ENCODE results near the gene NETO2. TPM values are rescaled to one million over a fixed set of nuclear protein-coding genes. Genes with fewer than 3 reads are reported as not detected.
A peak's percentile ranks its signal among the peaks of the same experiment; 100 is the strongest.
"Not testable (repeated sequence)": the region's sequence is repeated elsewhere in the genome, so short reads cannot be mapped to it uniquely, and the experiment has no call there.

The NETO2 gene
- total and polyA plus RNA-seq, 2 donors from 2014 or later, result 1.4 to 4.8 TPM

- Histone ChIP-seq H3K27me3 (ENCODE audit: control insufficient read depth, insufficient read depth, low read length) (no peaks in the 10 kb centered on the region), H3K9me3 (ENCODE audit: control insufficient read depth in 2 of 3, insufficient read depth in 1 of 3, low read length in 3 of 3) (no peaks in the 10 kb centered on the region), H3K4me3 (ENCODE audit: low read length in 3 of 3) (no peak overlapping the region), H3K27ac (ENCODE audit: low read depth in 2 of 2, low read length in 2 of 2) (no peak overlapping the region), H3K9ac (ENCODE audit: low read length in 3 of 3) (no peak overlapping the region), H3K4me1 (ENCODE audit: control insufficient read depth in 2 of 3, insufficient read depth in 2 of 3, low read depth in 1 of 3, low read length in 3 of 3) (no peaks in the 10 kb centered on the region), H3K36me3 (ENCODE audit: control insufficient read depth in 2 of 3, insufficient read depth in 3 of 3, low read length in 3 of 3) (no peaks in the 10 kb centered on the region)
- DNase-seq, result peak in 2 of 5 donors; percentile 11 to 15
- no peak for FAIRE-seq
- TF ChIP-seq, protein P1, sequence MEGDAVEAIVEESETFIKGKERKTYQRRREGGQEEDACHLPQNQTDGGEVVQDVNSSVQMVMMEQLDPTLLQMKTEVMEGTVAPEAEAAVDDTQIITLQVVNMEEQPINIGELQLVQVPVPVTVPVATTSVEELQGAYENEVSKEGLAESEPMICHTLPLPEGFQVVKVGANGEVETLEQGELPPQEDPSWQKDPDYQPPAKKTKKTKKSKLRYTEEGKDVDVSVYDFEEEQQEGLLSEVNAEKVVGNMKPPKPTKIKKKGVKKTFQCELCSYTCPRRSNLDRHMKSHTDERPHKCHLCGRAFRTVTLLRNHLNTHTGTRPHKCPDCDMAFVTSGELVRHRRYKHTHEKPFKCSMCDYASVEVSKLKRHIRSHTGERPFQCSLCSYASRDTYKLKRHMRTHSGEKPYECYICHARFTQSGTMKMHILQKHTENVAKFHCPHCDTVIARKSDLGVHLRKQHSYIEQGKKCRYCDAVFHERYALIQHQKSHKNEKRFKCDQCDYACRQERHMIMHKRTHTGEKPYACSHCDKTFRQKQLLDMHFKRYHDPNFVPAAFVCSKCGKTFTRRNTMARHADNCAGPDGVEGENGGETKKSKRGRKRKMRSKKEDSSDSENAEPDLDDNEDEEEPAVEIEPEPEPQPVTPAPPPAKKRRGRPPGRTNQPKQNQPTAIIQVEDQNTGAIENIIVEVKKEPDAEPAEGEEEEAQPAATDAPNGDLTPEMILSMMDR (IDR thresholded peaks at IDR 0.05; ENCODE audit: borderline replicate concordance, extremely low read depth, insufficient read depth), result no peak
- intact Hi-C loops (cut with DNase I), result no loop called here
Measured at GRCh38 chr16:47058295-47059086, 85.3 kb downstream of the NETO2 start.

DNA sequence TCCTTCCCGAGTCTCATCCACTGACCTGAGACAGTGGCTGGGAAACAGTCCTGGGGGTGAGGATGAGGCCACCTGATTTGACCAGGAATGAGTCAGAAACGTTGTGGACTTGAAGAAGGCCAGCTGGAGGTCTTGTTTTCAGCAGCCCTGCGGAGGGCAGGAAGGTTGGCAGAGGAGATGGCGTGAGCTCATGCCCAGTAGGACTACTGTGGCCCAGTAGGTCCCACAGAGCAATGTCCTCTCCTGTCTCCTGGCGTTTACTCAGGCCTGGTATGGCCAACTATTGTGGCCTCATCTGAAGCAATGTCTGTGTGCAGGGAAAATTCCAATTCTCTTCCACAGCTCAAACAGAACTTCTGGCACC, 86.1 kb downstream of the NETO2 start:
- H3K27ac ChIP-seq (ENCODE audit: low read depth in 2 of 2, low read length in 2 of 2), result no peak overlapping the region
- H3K4me3 ChIP-seq (ENCODE audit: low read length in 3 of 3), result no peak overlapping the region
- no peak overlapping the region for H3K9ac ChIP-seq (ENCODE audit: low read length in 3 of 3)
- no peaks in the 10 kb centered on the region for H3K4me1 ChIP-seq (ENCODE audit: control insufficient read depth in 2 of 3, insufficient read depth in 2 of 3, low read depth in 1 of 3, low read length in 3 of 3)
- TF ChIP-seq, protein P1 (IDR thresholded peaks at IDR 0.05; ENCODE audit: borderline replicate concordance, extremely low read depth, insufficient read depth), result no peak
- intact Hi-C loops (cut with DNase I), result no loop called here
- H3K9me3 ChIP-seq (ENCODE audit: control insufficient read depth in 2 of 3, insufficient read depth in 1 of 3, low read length in 3 of 3), result no peaks in the 10 kb centered on the region
- no peaks in the 10 kb centered on the region for H3K36me3 ChIP-seq (ENCODE audit: control insufficient read depth in 2 of 3, insufficient read depth in 3 of 3, low read length in 3 of 3)
- DNase-seq (peak in 2 of 5 donors; percentile 8 to 9), FAIRE-seq (no peak)
- no peaks in the 10 kb centered on the region for H3K27me3 ChIP-seq (ENCODE audit: control insufficient read depth, insufficient read depth, low read length)

- Histone ChIP-seq H3K27ac (ENCODE audit: low read depth in 2 of 2, low read length in 2 of 2) (no peak overlapping the region), H3K4me1 (ENCODE audit: control insufficient read depth in 2 of 3, insufficient read depth in 2 of 3, low read depth in 1 of 3, low read length in 3 of 3) (no peaks in the 10 kb centered on the region), H3K9me3 (ENCODE audit: control insufficient read depth in 2 of 3, insufficient read depth in 1 of 3, low read length in 3 of 3) (no peaks in the 10 kb centered on the region), H3K36me3 (ENCODE audit: control insufficient read depth in 2 of 3, insufficient read depth in 3 of 3, low read length in 3 of 3) (no peaks in the 10 kb centered on the region), H3K4me3 (ENCODE audit: low read length in 3 of 3) (no peak overlapping the region), H3K27me3 (ENCODE audit: control insufficient read depth, insufficient read depth, low read length) (no peaks in the 10 kb centered on the region), H3K9ac (ENCODE audit: low read length in 3 of 3) (no peak overlapping the region)
- intact Hi-C loops (cut with DNase I), result no loop called here
- TF ChIP-seq, protein P1 (IDR thresholded peaks at IDR 0.05; ENCODE audit: borderline replicate concordance, extremely low read depth, insufficient read depth), result no peak
- FAIRE-seq, result no peak
- DNase-seq, result peak in 2 of 5 donors; percentile 2 to 4
Measured at GRCh38 chr16:47056688-47057629, 86.8 kb downstream of the NETO2 start.

GRCh38 chr16:47056061-47056460, 87.7 kb downstream of the NETO2 start:
- DNase-seq, result peak in 1 of 5 donors; percentile 38
- H3K4me3 ChIP-seq (ENCODE audit: low read length in 3 of 3); H3K9ac ChIP-seq (ENCODE audit: low read length in 3 of 3); H3K4me1 ChIP-seq (ENCODE audit: control insufficient read depth in 2 of 3, insufficient read depth in 2 of 3, low read depth in 1 of 3, low read length in 3 of 3); H3K36me3 ChIP-seq (ENCODE audit: control insufficient read depth in 2 of 3, insufficient read depth in 3 of 3, low read length in 3 of 3); intact Hi-C loops (cut with DNase I); FAIRE-seq; H3K27ac ChIP-seq (ENCODE audit: low read depth in 2 of 2, low read length in 2 of 2); H3K9me3 ChIP-seq (ENCODE audit: control insufficient read depth in 2 of 3, insufficient read depth in 1 of 3, low read length in 3 of 3); H3K27me3 ChIP-seq (ENCODE audit: control insufficient read depth, insufficient read depth, low read length): not testable (repeated sequence)
